Measurements from ENCODE around the gene RETN.
A peak's percentile ranks its signal among the peaks of the same experiment; 100 is the strongest.

RETN gene, protein sequence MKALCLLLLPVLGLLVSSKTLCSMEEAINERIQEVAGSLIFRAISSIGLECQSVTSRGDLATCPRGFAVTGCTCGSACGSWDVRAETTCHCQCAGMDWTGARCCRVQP

DNA sequence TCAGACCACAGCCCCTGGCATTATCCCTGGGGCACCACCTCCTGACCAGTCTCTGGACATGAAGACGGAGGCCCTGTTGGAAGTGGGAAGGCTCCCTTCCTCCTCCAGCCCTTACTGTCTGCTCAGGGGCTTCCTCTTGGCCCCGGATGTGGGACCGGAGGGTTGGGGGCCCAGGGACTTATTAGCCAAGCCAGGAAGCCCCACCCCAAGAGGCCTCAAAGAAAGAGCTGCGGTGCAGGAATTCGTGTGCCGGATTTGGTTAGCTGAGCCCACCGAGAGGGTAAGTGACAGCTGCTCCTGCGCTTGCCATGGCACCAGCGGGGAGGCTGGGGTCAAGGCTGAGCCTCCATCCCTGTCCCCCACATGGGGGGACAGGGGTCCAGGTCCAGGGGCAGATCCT is at the start of gene RETN:
Gene RETN, plus strand, starts transcription at position 208 of the 400 bp plus-strand sequence. CDS start 278 bp downstream, outside the sequence.
- no peak for DNase-seq (ENCODE audit: low read depth in 2 of 2)

DNA sequence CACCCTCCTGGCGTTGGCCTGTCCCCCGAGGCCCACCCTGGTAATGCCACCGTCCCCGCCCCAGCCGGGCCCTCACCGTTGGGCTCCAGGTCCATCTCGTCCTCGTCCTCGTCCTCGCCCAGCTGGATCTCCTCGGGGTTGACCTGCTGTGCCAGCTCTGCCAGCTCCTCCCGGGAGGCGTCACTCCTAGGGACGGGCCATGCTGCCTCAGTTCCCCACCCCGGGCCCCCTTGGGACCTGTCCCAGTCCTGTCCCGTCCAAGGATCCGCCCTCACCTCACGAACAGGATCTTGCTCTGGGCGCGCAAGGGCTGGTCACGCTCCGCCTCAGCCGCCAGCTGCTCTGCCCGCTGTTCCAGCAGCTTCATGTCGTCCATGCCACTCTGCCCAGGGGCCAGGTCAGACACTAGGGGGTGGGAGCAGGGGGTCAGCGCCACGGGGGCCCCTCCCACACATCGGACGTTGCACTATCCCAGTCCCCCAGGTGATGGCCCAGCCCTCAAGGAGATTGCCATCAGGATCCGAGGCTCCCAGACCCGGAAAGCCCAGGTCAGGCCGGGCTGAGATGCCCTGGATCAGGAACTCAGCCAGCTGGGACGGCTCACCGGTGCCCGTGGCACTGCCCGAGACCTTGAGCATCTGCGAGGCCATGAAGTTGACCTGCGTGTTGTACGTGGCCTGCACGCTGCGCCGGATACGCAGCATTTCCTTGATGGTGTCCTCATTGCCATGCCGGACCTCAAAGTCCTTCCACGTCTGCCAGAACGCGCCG is 49.0 kb upstream of the RETN start:
- DNase-seq (ENCODE audit: low read depth in 2 of 2) = no peak

DNA sequence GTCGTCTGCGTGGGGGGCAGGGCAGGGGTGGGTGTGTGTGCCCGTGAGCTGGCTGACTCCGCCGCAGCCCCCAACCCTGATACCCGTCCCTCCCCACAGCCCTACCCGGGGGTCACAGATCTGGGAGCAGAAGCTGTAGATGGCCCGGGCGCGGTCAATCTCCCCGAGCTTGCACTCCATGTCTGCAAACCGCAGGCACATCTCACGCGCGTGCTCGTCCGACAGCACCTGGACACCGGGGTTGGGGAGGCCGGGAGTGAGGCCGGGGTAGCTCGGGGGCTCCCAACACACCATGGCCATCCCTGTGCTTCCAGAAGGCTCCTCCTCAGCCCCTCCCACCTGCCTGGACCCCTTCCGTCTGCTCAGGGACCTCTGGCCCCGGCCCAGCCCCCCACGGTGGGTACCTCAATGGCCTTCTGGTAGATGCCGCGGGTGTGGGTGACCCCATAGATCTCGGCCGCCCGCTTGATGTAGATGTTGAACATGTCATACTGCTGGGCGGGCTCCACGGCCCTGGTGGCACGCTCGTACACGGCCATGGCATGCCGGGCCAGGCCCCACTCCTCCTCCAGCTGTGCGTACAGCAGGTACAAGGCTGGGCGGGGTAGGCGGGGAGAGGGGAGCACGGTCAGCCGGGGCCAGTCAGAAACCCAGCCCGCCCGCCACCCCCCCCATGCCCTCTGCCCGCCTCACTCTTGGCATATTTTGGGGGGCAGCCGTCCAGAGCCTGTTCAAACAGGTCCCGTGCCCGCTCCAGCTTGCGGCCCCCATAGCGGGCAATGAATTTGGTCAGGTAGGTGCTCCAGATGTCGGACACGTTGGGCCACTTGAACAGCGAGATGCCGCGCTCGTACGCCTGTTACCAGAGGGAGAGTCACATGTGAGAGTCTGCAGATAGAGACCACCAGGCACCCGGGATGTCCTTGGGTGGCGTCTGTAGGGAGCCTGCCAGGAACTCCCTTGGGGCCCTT is 48.1 kb upstream of the RETN start:
- no peak for DNase-seq (ENCODE audit: low read depth in 2 of 2)

DNA sequence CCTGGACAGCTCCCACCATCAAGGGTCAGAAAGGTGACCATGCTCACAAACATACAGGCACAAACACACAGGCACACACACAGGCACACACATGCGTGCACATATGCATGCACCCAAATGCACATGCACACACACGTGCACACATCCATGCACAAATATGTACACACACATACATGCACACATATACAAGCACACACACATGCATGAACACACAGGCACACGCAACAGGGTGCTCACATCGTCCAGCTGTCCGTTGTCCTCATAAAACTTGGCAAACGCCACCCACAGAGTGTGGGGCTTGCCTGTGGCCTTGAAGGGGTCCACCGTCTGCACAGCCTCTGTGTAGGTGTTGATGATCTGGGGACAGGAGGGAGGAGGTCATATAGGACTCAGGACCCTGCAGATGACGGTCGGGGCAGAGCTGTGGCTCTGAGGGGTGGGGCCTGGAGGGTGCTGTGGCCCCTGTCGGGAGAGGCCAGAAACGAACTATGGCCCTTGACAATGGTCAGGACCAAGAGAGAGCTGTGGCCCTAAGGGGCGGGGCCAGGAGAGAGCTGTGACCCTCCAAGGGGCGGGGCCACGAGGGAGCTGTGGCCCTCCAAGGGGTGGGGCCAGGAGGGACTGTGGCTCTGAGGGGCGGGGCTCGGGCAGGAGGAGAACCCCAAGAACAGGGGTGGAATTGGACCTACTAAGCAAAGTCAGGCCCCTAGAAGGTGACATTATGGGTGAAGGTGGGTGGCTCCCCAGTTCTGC is 45.7 kb upstream of the RETN start:
- DNase-seq (ENCODE audit: low read depth in 2 of 2) = no peak

DNA sequence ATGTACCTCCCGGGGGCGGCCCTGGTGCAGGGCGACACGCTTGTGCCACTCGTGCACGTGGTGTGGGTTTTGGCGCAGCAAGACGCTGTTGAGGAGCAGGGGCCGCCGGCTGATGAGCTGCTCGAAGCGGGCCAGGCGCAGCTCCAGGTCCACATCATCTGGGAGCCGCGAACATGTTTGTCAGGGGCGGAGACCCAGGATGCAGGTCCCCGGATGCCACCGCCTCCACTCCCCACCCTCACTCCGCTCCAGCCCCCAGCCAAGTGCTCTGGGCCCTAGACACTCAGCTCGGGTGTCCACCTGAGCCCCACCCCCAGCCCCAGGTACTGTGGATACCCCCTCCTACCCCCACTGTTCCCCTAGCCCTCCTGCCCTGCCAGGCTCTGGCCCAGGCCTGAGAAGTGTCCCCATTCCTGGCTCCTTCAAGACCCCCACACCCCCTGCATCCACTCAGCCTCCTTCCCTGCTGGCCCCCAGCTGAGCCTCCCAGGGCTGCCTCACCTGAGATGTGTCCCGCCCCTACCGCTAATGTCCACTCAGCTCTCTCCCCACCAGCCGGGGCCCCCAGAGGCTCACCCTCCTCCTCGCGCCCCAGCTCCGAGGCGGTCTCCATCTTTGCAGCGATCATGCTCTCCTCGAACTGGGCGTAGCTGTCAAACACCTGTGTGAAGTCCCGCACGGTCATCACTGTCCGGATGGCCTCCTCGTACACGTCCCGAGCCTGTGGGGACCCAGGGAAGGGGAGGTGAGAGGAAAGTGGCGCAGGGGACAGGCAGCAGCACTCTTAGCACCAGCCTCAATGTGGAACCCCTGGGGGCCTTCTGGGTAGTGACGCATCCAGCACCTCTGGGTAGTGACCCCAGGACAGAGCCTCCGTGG is 44.9 kb upstream of the RETN start:
- DNase-seq (ENCODE audit: low read depth in 2 of 2) = no peak

DNA sequence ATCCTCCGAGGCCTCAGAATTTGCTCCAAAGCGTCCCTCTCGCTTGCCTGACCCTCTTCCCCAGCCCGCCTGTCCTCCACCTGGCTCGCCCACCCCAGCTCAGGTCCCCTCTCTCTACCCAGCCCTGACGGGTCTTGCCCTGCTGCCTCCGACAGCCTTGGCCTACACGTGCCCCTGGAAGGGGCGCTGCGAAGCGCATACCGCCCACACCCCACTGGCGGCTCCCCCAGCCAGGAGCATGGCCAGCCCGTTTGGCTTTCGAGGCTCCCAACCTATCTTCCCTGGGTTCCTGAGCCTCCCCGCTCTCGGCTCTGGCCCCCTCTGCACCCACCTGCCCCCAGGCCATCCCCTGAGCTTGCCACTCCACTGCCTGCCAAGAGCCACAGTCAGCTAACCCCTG is 44.0 kb upstream of the RETN start:
- no peak for DNase-seq (ENCODE audit: low read depth in 2 of 2)

DNA sequence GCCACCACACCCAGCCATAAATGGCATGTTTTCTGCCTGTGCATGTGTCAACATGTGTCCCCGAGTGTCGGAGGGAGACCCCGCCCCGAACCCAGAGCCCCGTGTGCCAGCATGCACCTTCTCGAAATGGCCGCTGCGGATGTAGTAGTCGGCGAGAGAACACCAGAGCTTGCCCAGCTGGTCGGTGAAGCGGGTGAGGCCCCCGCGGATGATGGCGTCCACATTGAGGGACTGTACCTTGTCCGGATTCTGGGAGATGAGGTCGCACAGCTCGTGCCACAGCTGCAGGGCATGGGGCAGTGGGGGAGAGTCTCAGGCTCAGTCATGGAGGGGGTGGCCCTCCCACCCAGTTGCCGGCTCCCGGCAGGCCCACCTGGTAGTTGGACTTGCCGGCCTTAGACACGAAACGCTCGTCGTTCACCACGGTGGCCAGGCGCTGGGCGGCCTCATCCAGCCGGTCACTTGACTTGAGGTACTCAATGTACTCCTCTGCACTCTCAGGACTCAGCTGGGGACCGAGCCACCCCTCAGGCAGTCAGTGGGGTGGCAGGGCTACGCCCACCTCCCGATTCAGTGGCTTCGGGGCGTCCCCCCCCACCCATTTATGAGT is 43.0 kb upstream of the RETN start:
- no peak for DNase-seq (ENCODE audit: low read depth in 2 of 2)

DNA sequence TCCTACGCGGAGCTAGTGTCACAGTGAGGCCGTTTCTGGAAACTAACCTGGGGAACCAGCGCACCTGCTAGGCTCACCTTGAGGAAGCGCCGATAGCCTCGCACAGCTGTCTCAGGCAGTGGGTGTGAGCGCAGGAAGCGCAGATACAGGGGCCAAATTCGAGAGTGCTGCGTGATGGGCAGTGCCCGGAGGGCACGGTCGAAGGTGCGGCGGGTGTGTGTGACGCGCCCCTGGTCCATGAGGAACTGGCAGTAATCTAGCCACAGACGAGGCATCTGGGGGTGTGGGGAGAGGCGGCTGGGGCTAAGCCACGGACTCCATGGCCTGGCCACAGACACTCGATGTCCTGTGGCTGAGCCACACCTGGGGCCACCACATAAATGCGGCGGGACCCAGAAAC is 41.7 kb upstream of the RETN start:
- DNase-seq (ENCODE audit: low read depth in 2 of 2) = no peak

DNA sequence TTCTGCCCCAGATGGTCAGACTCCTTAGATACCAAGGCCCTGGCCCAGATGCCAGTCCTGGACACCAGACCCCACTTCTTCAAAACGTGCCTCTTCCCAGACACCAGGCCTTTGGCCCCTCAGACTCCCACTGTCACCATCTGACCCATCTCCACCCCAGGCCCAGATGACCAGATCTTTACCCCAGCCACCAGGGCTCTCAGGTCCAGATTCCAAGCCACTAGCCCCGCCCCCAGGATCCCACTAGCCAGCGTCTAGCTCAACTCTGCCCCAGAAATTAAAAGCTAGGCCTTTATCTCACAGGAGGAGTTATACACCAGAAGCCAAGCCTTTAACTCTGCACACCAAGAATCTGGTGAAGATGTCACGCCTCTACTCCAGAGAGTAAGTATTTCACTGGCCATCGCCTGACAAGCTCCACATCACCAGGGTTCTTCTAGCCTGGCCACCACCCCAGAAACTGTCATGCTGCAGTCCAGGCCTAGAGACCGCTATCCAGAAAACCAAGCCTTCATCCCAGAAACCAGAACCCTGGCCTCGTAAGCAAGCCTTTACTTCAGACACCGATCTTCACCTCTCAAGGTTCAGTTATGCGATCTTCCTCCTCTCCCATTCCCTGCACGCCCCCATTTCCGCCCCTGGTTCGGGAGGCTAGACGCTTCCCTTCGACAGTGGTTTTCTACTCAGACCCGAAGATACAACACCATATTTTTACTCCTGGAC is 40.1 kb upstream of the RETN start:
- DNase-seq (ENCODE audit: low read depth in 2 of 2) = no peak

DNA sequence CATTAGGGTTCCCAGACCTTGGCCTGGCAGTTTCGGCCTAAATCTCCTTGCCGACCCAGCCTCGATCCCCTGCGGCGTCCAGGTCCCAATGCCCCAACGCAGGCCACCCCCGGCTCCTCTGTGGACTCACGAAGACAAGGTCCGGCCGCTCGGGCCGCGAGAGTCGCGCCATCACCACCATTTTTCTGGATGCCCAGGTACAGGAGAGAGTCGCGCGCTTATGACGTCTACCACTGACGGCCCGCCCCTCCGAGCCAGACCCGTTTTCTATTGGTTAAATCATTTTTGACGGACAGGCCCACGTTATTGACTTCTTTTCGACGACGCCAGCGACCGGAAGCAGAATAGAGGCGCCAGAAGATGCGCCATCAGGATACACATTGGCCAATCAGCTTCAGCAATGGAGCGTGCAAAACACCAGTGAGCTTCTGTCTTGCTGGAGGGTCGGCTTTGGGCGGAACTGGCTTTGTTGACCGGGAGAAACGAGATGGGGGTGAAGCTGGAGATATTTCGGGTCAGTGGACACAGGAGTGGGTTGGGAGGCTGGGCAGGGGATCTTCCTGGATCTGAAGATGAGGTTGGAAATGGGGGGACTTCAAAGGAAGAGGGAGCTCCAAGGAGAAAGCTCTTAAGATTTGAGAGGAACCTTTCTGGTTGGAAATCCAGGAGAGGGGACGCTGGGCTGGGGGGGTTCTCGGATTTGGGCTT is 39.3 kb upstream of the RETN start, which contains the start of the genes PET100 and XAB2:
Gene PET100, plus strand, starts transcription at position 447 of the 708 bp plus-strand sequence. Its CDS starts 41 bp downstream, at position 488.
Gene XAB2, minus strand, starts transcription at position 199 of the 708 bp plus-strand sequence. Its CDS starts 18 bp downstream, at position 181.
- peak; percentile 86 to 88 for DNase-seq (ENCODE audit: low read depth in 2 of 2)

DNA sequence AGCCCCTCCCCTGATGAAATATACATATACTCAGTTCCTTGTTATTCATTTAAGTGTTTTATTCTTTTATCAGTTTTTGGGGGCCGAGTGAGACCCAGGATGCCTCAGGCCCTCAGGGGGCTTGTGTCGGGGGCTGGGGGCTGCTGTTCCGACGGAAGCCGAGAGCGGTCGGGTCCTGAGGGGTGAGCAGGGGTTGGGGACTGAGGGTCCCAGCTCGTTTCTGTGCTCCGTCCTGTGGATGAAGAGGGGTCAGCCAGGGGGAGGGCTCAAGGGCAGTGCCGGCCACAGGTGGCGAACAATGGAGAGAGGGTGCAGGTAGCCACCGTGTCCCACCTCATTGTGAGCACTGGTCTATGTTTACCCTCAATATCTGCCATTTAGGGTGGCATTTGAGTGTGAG is 37.3 kb upstream of the RETN start:
- DNase-seq (ENCODE audit: low read depth in 2 of 2) = no peak

DNA sequence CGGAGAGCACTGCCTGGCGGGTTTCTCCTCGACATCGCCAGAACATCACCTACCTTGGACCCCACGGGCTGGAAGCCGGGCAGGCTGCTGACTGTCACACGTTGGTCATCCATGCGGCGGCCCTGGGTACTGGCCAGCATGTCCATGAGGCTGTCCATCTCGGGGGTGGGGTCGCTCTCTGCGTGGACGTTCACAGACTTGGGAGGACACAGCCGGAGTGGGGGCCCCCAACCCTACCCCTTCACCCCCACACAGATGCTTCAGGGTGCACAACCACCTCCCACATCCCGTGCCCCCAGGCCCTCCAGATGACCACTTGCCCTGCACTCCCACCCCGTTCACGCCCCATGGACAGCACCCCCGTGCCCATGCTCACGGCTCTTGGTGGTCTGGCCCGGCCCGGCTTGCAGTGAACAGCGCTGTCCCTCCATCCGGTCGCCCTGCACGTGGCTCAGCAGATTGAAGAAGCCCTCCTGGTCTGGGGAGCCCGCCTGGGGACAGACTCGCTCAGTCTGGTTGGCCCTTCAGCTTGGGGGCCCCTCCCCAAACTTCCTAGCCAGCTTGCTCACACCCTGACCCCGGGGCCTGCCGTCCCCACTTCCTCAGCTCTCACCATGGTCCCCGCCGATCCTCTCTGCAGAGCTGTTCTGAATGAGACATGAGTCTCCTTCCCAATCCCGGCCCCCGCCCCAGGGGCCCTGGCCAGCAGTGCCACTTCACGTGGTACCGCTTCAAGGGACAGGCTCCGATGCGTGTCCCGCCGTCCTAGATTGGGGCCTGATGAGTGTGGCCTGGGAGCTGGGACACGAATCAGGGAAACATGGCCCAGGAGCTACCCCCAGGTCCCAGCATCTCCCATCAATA is 36.3 kb upstream of the RETN start:
- no peak for DNase-seq (ENCODE audit: low read depth in 2 of 2)

DNA sequence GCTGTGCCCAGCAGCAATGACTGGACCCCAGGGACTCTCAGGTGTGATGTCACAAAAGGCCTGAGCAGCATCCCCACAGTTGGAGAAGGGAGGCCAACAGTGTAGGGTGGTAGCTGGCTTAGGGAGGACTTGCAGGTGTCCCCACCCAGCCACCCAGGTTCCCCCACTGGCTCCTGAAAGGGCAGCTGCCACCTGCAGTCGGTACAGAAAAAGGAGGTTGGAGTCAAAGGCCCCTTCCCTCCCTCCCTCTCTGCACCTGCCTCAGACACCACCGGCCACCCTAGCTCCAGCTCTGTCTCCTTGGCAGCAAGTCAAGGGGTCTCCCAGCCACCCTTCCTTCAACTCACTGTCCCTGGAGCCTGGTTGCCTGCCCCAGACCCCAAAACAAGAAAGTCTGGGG is 35.2 kb upstream of the RETN start, which contains the start of gene PCP2:
Gene PCP2, minus strand, starts transcription at position 22 of the 400 bp plus-strand sequence. CDS start 262 bp downstream, outside the sequence.
- no peak for DNase-seq (ENCODE audit: low read depth in 2 of 2)

DNA sequence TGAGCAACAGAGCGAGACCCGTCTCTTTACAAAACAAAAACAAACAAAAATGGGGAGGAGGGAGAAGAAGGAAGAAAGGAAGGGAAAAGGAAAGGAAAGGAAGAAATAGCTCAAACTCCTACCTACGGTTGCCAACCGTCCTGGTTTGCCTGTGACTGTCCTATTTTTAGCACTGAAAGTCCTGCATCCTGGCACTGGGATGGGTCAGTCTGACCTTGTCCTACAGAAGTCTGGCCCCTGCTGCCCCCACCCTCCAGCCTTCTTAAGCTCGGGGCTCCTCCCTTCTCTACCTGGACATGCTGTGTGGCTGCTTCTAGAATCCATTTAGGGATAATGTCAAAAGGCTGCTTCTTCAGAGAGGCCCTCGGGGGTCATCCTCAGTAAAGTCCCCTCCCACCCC is 33.2 kb upstream of the RETN start:
- DNase-seq (ENCODE audit: low read depth in 2 of 2) = no peak

DNA sequence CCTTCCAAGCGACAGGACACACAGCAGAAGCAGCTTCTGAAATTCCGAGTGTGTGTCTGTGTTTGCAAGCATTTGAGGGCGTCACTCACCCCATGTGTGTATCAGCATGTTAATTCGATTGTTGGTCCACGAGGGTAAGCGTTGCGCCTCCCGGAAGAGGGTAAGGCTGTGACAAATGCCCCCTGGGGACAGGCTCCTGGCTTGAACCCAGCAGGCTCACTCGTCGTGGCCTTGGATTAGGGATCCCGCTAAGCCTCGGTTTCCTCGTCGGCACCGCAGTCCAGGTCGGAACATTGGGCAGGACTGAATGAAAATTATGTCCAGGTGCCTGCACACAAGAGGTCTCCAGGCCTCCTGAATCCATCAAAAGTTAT is 32.5 kb upstream of the RETN start:
- no peak for DNase-seq (ENCODE audit: low read depth in 2 of 2)

DNA sequence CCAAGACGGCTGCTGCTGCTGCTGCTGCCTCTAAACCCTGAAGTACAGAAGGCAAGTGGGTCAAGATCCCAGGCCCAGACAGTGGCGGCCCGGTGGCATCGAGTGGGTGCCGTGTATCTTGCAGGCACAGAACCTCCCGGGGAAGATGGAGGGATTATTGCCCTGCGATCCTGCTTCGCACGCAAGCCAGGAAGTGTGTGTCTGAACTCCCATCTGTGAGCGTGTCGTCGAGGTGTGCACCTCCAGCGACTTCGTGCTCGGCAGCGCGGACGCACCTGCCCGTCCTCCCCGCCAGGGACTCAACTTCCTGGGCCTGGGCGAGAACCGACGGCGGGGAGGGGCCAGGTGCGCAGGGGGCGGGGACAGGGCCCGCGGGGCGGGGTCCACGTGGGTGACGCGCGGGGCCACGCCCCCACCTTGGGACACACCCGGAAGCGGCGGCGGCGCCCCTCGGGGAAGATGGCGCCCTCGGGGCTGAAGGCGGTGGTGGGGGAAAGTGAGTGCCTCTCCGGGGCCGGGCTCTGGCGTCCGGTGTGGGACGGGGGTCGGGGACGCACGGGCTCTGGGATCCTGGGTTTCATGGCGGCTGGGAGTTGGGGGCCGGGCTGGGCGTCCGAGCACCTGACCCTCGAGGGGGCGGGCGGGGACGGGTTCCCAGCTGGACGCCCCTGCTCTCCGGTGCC is 32.0 kb upstream of the RETN start, which contains the start of gene STXBP2:
Gene STXBP2, plus strand, starts transcription at position 420 of the 683 bp plus-strand sequence. Its CDS starts 40 bp downstream, at position 460.
- peak; percentile 89 for DNase-seq (ENCODE audit: low read depth in 2 of 2)
